Calu3 (cell line): ENCODE results near the gene CMIP. TPM values are rescaled to one million over a fixed set of nuclear protein-coding genes. Genes with fewer than 3 reads are reported as not detected.
A peak's percentile ranks its signal among the peaks of the same experiment; 100 is the strongest.

Experiments
- BruUV-seq: library from RNA; stranded (reverse); fragments of 400-500 nt; replicated peaks from 2 replicates; lab custom pipeline; 2021; lab: Mats Ljungman, UMichigan
- CTCF ChIA-PET: fragments of 300-600 bp; sonication (Branson Sonifier 250); formaldehyde crosslinking; loops from one replicate; lab custom pipeline; 2022; ENCODE audit warnings: antibody characterized with exemption; lab: Charles Lee
- DNase-seq: peaks from one replicate; pipeline ENCODE4 v3.0.0; 2022
- H3K27ac Mint-ChIP-seq: one replicate; pipeline ENCODE4 v1.8.0; 2022; ENCODE audit warnings: mixed read lengths; ENCODE audit not compliant: unreplicated experiment
- H3K27me3 Mint-ChIP-seq: one replicate; pipeline ENCODE4 v1.8.0; 2022; ENCODE audit warnings: mixed read lengths; ENCODE audit not compliant: unreplicated experiment
- H3K36me3 Mint-ChIP-seq: one replicate; pipeline ENCODE4 v1.8.0; 2022; ENCODE audit warnings: mild to moderate bottlenecking, moderate library complexity, mixed read lengths; ENCODE audit not compliant: insufficient read depth, unreplicated experiment
- H3K4me1 Mint-ChIP-seq: one replicate; pipeline ENCODE4 v1.8.0; 2022; ENCODE audit warnings: mild to moderate bottlenecking, low read depth, mixed read lengths; ENCODE audit not compliant: unreplicated experiment
- H3K4me3 Mint-ChIP-seq: one replicate; pipeline ENCODE4 v1.8.0; 2022; ENCODE audit warnings: mild to moderate bottlenecking, low read depth, moderate library complexity, mixed read lengths; ENCODE audit not compliant: unreplicated experiment
- H3K9me3 Mint-ChIP-seq: one replicate; pipeline ENCODE4 v1.8.0; 2022; ENCODE audit warnings: low read depth, mixed read lengths; ENCODE audit not compliant: unreplicated experiment
- CTCF ChIP-seq: fragments of 200-600 bp; IDR thresholded peaks from one replicate; pipeline ENCODE4 v1.8.0; 2022; ENCODE audit warnings: antibody characterized with exemption; ENCODE audit not compliant: unreplicated experiment
- intact Hi-C: fragments of 100-400 bp; cut with micrococcal nuclease; formaldehyde crosslinking; loops from one replicate; pipeline ENCODE4 v1.10.0; 2022; ENCODE audit not compliant: unreplicated experiment
- total RNA-seq: library from RNA; stranded (reverse); gene quantifications from 2 replicates; pipeline ENCODE4 v1.2.3, GENCODE V29; 2022

Gene CMIP
- total RNA-seq, 1 experiment from 2014 or later: 82.7 TPM

- H3K27me3 Mint-ChIP-seq: no peaks in the 10 kb centered on the region
- no peak for DNase-seq
- no peak overlapping the region for H3K4me3 Mint-ChIP-seq
- TF ChIP-seq CTCF: no peak
- H3K9me3 Mint-ChIP-seq: no peaks in the 10 kb centered on the region
- CTCF ChIA-PET: no interaction called here
- intact Hi-C loops: no loop called here
- H3K27ac Mint-ChIP-seq: no peak overlapping the region
- H3K4me1 Mint-ChIP-seq: peaks cover 27% of the 10 kb centered on the region
- BruUV-seq: no TSS peak
- peaks cover 11% of the 10 kb centered on the region for H3K36me3 Mint-ChIP-seq
These were observed 133.5 kb downstream of the CMIP start for GRCh38 chr16:81578076-81578475.

- Mint-ChIP-seq H3K27ac (peak overlapping the region; percentile 46), H3K27me3 (no peaks in the 10 kb centered on the region), H3K36me3 (peaks cover 11% of the 10 kb centered on the region), H3K4me1 (peaks cover 35% of the 10 kb centered on the region), H3K9me3 (no peaks in the 10 kb centered on the region), H3K4me3 (no peak overlapping the region)
- no TSS peak for BruUV-seq
- no peak for DNase-seq
- intact Hi-C loops: no loop called here
- no peak for TF ChIP-seq CTCF
- CTCF ChIA-PET: no interaction called here
These were observed 134.2 kb downstream of the CMIP start for GRCh38 chr16:81578636-81579413.

GRCh38 chr16:81581107-81581506 is 136.5 kb downstream of the CMIP start:
- CTCF ChIA-PET: no interaction called here
- no peak for TF ChIP-seq CTCF
- H3K36me3 Mint-ChIP-seq: peaks cover 17% of the 10 kb centered on the region
- DNase-seq: peak; percentile 88
- H3K4me1 Mint-ChIP-seq: peaks cover 51% of the 10 kb centered on the region
- no peaks in the 10 kb centered on the region for H3K9me3 Mint-ChIP-seq
- H3K27ac Mint-ChIP-seq: peak overlapping the region; percentile 96
- BruUV-seq: no TSS peak
- intact Hi-C loops: loop anchor here (5.0 to 10.0 kb wide), 2 partner anchors 56 to 174 kb away; no protein-coding TSS in a partner anchor
- peak overlapping the region; percentile 36 for H3K4me3 Mint-ChIP-seq
- no peaks in the 10 kb centered on the region for H3K27me3 Mint-ChIP-seq

- Mint-ChIP-seq H3K4me1 (peaks cover 68% of the 10 kb centered on the region), H3K27me3 (no peaks in the 10 kb centered on the region), H3K36me3 (peaks cover 23% of the 10 kb centered on the region), H3K9me3 (no peaks in the 10 kb centered on the region), H3K27ac (peak overlapping the region; percentile 96), H3K4me3 (no peak overlapping the region)
- BruUV-seq: no TSS peak
- CTCF ChIA-PET: interaction anchor here (1.2 kb wide), 1 partner anchor 16 kb away, joined by 3 read pairs; no protein-coding TSS in a partner anchor
- no peak for DNase-seq
- intact Hi-C loops: loop anchor here (5.0 to 10.0 kb wide), 2 partner anchors 58 to 176 kb away; no protein-coding TSS in a partner anchor
- no peak for TF ChIP-seq CTCF
These were observed 138.2 kb downstream of the CMIP start for GRCh38 chr16:81582655-81583441.
